Measurements from ENCODE around the gene SNAI3. TPM values are rescaled to one million over a fixed set of nuclear protein-coding genes. Genes with fewer than 3 reads are reported as not detected.

The SNAI3 gene
- total RNA-seq, 1 donor from 2014 or later, result 3.1 TPM

DNA sequence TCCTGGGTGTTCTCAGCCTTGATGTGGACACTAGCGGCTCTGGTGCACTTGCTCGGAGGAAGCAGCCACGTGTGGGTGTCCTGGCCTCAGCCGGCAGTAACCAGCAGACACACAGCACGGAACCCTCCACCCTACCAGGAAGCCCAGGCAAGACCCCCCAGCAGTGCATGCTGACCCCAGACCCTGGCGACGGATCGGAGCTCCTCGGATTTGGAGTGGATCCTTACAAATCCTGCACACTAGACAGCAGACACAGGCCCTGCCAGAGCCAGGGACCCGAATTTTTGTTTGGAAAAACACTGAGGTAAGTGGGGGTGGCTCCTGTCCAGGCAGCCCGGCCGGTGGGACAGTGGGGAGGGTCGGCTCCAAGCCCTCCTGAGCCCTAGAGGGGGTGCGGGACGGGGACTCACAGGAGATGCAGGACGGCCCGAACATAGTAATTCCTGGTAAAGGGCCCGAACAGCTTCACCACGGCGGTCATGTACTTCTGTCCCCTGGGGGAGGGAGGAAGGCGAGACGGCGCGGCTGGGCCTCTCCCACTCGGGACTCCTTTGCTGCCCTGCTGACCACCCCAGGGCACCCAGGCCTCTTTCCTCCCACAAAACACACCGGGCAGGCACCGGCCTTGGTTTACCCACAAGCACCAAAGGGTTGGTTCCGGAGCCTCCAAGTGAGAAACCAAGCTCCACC lies 39.8 kb downstream of the SNAI3 start:
- Histone ChIP-seq H3K9me3 (replicated peaks) (no peaks in the 10 kb centered on the region), H3K36me3 (no peaks in the 10 kb centered on the region), H3K4me3 (no peak overlapping the region), H3K4me1 (peaks cover 24% of the 10 kb centered on the region), H3K27me3 (ENCODE audit: low read depth) (no peaks in the 10 kb centered on the region), H3K27ac (replicated peaks) (no peak overlapping the region)
- no peak for DNase-seq
- TF ChIP-seq, protein P1, sequence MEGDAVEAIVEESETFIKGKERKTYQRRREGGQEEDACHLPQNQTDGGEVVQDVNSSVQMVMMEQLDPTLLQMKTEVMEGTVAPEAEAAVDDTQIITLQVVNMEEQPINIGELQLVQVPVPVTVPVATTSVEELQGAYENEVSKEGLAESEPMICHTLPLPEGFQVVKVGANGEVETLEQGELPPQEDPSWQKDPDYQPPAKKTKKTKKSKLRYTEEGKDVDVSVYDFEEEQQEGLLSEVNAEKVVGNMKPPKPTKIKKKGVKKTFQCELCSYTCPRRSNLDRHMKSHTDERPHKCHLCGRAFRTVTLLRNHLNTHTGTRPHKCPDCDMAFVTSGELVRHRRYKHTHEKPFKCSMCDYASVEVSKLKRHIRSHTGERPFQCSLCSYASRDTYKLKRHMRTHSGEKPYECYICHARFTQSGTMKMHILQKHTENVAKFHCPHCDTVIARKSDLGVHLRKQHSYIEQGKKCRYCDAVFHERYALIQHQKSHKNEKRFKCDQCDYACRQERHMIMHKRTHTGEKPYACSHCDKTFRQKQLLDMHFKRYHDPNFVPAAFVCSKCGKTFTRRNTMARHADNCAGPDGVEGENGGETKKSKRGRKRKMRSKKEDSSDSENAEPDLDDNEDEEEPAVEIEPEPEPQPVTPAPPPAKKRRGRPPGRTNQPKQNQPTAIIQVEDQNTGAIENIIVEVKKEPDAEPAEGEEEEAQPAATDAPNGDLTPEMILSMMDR (IDR thresholded peaks at IDR 0.05; ENCODE audit: borderline replicate concordance), result no peak
- intact Hi-C loops (cut with micrococcal nuclease), result no loop called here

DNA sequence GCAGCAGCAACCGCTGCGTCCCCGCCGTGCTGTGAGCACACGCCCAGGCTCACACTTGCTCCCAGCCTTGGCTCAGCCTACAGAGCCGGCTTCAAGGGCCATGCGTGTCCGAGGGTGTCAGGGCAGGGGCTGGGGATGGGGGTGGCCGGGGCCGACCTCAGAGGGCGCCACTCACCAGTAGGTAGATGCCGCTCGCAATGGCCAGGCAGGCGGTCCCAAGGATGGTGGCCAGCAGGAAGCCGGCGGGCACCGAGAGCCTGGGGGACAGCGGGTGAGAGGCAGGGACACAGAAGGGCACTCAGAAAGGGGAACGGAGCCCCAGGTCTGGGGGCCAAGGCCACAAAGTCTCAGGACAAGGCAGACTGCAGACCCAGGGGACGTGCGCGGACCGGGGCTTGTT lies 40.4 kb downstream of the SNAI3 start:
- H3K27ac ChIP-seq (replicated peaks), result no peak overlapping the region
- peaks cover 19% of the 10 kb centered on the region for H3K4me1 ChIP-seq
- intact Hi-C loops (cut with micrococcal nuclease), result no loop called here
- H3K27me3 ChIP-seq (ENCODE audit: low read depth), result peaks cover 5% of the 10 kb centered on the region
- H3K9me3 ChIP-seq (replicated peaks), result no peaks in the 10 kb centered on the region
- TF ChIP-seq, protein P1 (IDR thresholded peaks at IDR 0.05; ENCODE audit: borderline replicate concordance), result no peak
- no peaks in the 10 kb centered on the region for H3K36me3 ChIP-seq
- no peak for DNase-seq
- no peak overlapping the region for H3K4me3 ChIP-seq

DNA sequence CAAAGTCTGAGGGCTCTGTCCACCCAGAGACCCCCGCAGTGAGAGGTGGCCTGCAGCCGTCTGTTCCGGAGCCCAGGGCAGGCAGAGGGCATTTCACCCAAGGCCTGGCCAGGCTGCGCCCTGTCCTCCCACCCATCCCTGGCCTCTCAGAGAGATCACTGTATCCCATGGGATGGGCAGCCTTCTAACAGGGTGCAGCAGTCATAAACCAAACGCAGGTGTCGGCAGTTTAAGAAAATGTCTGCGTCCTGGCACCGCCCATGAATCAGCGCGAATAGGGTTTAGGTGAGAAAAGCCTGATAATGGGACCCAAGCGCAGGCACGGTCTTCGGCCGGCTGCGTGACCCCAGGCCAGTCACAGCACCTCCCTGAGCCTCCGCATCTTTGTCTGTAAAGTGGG lies 40.9 kb downstream of the SNAI3 start:
- TF ChIP-seq, protein P1 (IDR thresholded peaks at IDR 0.05; ENCODE audit: borderline replicate concordance), result no peak
- intact Hi-C loops (cut with micrococcal nuclease), result no loop called here
- no peaks in the 10 kb centered on the region for H3K9me3 ChIP-seq (replicated peaks)
- no peaks in the 10 kb centered on the region for H3K36me3 ChIP-seq
- H3K4me1 ChIP-seq, result peaks cover 14% of the 10 kb centered on the region
- DNase-seq, result no peak
- H3K27me3 ChIP-seq (ENCODE audit: low read depth), result peaks cover 10% of the 10 kb centered on the region
- no peak overlapping the region for H3K27ac ChIP-seq (replicated peaks)
- no peak overlapping the region for H3K4me3 ChIP-seq

DNA sequence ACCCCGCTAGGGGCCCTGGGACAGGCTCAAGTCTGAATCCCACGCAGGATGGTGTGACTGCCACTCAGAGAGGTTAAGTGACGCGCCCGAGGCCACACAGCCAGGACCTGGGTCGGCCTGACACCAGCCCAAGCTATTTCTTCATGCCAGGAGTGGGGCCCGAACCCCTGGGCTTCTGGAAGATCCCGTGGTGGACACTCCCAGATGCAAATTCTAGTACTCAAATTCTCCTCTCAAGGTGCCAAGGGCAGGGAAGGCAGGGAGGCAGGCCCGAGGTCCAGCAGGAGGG lies 42.7 kb downstream of the SNAI3 start:
- no peaks in the 10 kb centered on the region for H3K4me1 ChIP-seq
- H3K36me3 ChIP-seq, result no peaks in the 10 kb centered on the region
- no peak overlapping the region for H3K4me3 ChIP-seq
- intact Hi-C loops (cut with micrococcal nuclease), result no loop called here
- TF ChIP-seq, protein P1 (IDR thresholded peaks at IDR 0.05; ENCODE audit: borderline replicate concordance), result no peak
- DNase-seq, result no peak
- no peak overlapping the region for H3K27ac ChIP-seq (replicated peaks)
- H3K9me3 ChIP-seq (replicated peaks), result no peaks in the 10 kb centered on the region
- H3K27me3 ChIP-seq (ENCODE audit: low read depth), result peaks cover 28% of the 10 kb centered on the region

DNA sequence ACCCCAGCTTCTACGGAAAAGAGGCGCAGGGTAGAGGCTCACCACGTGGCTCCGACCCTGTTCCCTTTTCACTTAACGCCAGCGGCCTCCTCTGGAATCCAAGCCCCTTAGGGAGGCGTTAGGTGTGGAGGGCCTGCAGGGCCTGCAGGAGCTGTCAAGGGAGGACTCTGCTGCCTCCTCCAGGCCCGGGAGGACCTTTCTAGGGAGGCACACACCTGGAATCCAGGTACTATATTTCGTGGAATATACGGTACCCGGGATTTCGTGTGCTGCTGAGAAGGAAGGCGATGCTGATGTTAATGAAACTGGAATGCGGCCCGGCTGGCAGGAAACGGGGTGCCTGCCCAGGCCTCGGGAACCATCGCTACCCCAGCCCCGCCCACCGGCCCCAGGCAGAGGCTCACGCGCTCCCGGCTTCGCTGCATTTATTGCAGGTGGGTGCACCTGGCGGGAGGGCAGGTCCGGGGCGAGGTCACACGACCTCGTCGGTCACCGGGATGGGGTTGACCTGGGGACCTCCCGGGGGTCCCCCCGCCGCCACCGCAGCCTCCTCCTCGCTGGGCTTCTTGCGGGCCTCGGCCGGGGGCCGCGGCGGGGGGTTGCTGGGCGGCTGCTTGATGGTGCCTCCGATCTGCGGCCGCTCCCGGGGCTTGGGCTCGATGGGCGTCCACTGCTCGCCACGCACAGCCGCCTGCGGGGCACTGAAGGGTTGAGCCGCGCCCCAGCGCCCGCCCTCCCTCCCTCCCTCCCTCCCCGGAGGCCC lies 43.2 kb downstream of the SNAI3 start:
- Histone ChIP-seq H3K9me3 (replicated peaks) (no peaks in the 10 kb centered on the region), H3K36me3 (no peaks in the 10 kb centered on the region), H3K4me3 (no peak overlapping the region), H3K27me3 (ENCODE audit: low read depth) (peaks cover 34% of the 10 kb centered on the region), H3K27ac (replicated peaks) (no peak overlapping the region), H3K4me1 (no peaks in the 10 kb centered on the region)
- TF ChIP-seq, protein P1 (IDR thresholded peaks at IDR 0.05; ENCODE audit: borderline replicate concordance), result no peak
- DNase-seq, result no peak
- intact Hi-C loops (cut with micrococcal nuclease), result no loop called here

Data from left ventricle myocardium inferior (tissue), 1 donor.